Mononuclear cell (primary cell): ENCODE results near the gene LIPT1. TPM values are rescaled to one million over a fixed set of nuclear protein-coding genes. Genes with fewer than 3 reads are reported as not detected.
"Not testable (repeated sequence)": the region's sequence is repeated elsewhere in the genome, so short reads cannot be mapped to it uniquely, and the experiment has no call there.

Experiments used
- H3K27me3 ChIP-seq: 2 replicates; pipeline ENCODE4 v1.6.0; 2011; ENCODE audit warnings: low read length, control low read depth; ENCODE audit not compliant: insufficient read depth
- H3K4me1 ChIP-seq: 2 replicates; pipeline ENCODE4 v1.5.1; 2011; ENCODE audit warnings: mild to moderate bottlenecking, low read length, control low read depth; ENCODE audit not compliant: insufficient read depth
- H3K4me3 ChIP-seq: 2 replicates; pipeline ENCODE4 v1.5.1; 2011; ENCODE audit warnings: mild to moderate bottlenecking, low read length, moderate library complexity
- H3K9me3 ChIP-seq: 2 replicates; pipeline ENCODE4 v1.5.1; 2011; ENCODE audit warnings: low read depth, mild to moderate bottlenecking, control low read depth, low read length
- total RNA-seq: library from RNA; depleted of rRNA; stranded (reverse); fragments of >200 nt; gene quantifications from one replicate; pipeline ENCODE4 v1.2.3, GENCODE V29; 2012

LIPT1 gene
- 16.4 TPM for total RNA-seq

- H3K9me3 ChIP-seq: no peaks in the 10 kb centered on the region
- H3K4me3 ChIP-seq: peak within 1 kb of the TSS; percentile 90
- peaks cover 25% of the 10 kb centered on the region for H3K4me1 ChIP-seq
- no peaks in the 10 kb centered on the region for H3K27me3 ChIP-seq
Measured at GRCh38 chr2:99154643-99155536, at the start of gene LIPT1, which contains the start of gene TSGA10. TSS of gene LIPT1 (plus strand) at chr2:99154967. CDS start at chr2:99161958, 6,991 bp downstream. TSS of gene TSGA10 (minus strand) at chr2:99154942. CDS start at chr2:99109439, 45,503 bp downstream.

GRCh38 chr2:99106913-99107312 is 47.9 kb upstream of the LIPT1 start:
- H3K4me3 ChIP-seq: no peak overlapping the region

GRCh38 chr2:99111236-99111635 is 43.5 kb upstream of the LIPT1 start:
- H3K27me3 ChIP-seq: no peaks in the 10 kb centered on the region

More at GRCh38 chr2:99106913-99107312, 47.9 kb upstream of the LIPT1 start:
- Histone ChIP-seq H3K9me3 (no peaks in the 10 kb centered on the region), H3K27me3 (no peaks in the 10 kb centered on the region), H3K4me1 (peaks cover 12% of the 10 kb centered on the region)

DNA sequence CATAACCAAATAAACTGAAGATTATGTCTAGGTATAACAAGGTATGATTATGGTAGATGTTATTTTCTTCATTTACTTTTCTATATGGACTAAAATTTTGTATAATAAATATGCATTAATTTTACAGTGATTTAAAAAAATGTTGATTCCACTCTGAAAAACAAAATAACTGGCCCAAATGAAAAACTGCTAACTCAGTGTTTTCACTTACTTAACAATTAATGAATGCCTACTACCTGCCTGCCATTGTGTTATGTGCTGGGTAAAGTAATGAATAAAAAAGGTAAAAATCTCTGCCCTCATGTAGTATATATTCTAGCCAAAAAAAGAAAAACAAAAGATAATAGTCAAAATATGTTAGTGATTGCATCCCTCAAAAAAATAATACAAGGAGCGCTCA is 42.8 kb upstream of the LIPT1 start:
- H3K4me3 ChIP-seq: no peak overlapping the region
- no peaks in the 10 kb centered on the region for H3K27me3 ChIP-seq
- peaks cover 2% of the 10 kb centered on the region for H3K4me1 ChIP-seq
- H3K9me3 ChIP-seq: no peaks in the 10 kb centered on the region

More at GRCh38 chr2:99111236-99111635, 43.5 kb upstream of the LIPT1 start:
- H3K4me3 ChIP-seq: no peak overlapping the region
- no peaks in the 10 kb centered on the region for H3K9me3 ChIP-seq
- peaks cover 9% of the 10 kb centered on the region for H3K4me1 ChIP-seq

DNA sequence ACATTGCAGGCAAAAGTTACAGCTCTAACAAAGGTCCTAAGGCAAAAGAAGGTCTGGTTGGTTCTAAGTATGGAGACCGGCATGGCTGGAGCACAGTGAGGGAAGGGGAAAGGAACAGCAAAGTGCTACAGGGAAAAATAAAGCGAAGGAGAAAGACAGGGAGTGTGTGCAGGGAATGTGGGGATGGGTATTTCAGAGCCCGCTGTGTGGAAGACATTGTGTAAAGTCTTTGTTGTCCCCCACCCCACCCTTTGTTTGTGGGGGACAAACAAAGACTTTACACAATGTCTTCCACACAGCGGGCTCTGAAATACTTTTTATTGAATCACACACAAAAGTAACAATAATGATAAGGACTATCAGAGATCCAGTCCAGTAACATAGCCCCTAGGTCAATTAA is 42.1 kb upstream of the LIPT1 start:
- H3K4me3 ChIP-seq: no peak overlapping the region
- no peaks in the 10 kb centered on the region for H3K27me3 ChIP-seq
- no peaks in the 10 kb centered on the region for H3K4me1 ChIP-seq
- H3K9me3 ChIP-seq: no peaks in the 10 kb centered on the region

- Histone ChIP-seq H3K27me3 (no peaks in the 10 kb centered on the region), H3K4me3 (no peak overlapping the region), H3K9me3 (no peaks in the 10 kb centered on the region), H3K4me1 (no peaks in the 10 kb centered on the region)
Measured at GRCh38 chr2:99127981-99128380, 26.8 kb upstream of the LIPT1 start.

DNA sequence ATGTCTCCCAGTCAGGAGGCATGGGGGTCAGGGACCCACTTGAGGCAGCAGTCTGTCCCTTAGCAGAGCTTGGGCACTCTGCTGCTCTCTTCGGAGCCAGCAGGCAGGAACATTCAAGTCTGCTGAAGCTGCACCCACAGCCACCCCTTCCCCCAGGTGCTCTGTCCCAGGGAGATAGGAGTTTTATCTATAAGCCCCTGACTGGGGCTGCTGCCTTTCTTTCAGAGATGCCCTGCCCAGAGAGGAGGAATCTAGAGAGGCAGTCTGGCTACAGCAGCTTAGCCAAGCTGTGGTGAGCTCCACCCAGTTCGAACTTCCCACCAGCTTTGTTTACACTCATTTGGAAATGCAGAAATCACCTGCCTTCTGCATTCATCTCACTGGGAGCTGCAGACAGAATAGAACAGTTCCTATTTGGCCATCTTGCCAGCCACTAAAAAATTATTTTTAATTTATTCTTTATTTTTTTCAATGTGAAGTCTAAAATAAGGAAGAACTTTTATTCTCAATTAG is 19.7 kb upstream of the LIPT1 start:
- H3K4me3 ChIP-seq, H3K9me3 ChIP-seq, H3K4me1 ChIP-seq, H3K27me3 ChIP-seq: not testable (repeated sequence)

DNA sequence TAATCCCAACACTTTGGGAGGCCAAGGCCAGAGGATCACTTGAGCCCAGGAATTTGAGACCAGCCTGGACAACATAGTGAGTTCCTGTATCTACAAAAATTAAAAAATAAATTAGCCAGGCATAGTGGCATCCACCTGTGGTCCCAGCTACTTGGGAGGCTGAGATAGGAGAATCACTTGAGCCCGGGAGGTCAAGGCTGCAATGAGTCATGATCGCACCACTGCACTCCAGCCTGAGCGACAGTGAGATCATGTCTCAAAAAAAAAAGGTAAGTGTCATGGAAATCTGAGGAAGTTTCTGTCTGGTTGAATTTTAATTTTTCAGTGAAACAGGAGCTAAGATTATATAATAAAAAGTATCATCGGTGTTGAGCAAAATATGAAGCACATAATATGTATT is 15.8 kb upstream of the LIPT1 start:
- Histone ChIP-seq H3K4me1 (peaks cover 16% of the 10 kb centered on the region), H3K4me3 (no peak overlapping the region), H3K27me3 (peaks cover 3% of the 10 kb centered on the region), H3K9me3 (no peaks in the 10 kb centered on the region)

- H3K4me3 ChIP-seq: peak overlapping the region; percentile 89
- H3K9me3 ChIP-seq: no peaks in the 10 kb centered on the region
- H3K27me3 ChIP-seq: peaks cover 3% of the 10 kb centered on the region
- peaks cover 16% of the 10 kb centered on the region for H3K4me1 ChIP-seq
Measured at GRCh38 chr2:99140056-99140859, 14.5 kb upstream of the LIPT1 start.

- H3K9me3 ChIP-seq: no peaks in the 10 kb centered on the region
- peaks cover 3% of the 10 kb centered on the region for H3K27me3 ChIP-seq
- peak overlapping the region; percentile 89 for H3K4me3 ChIP-seq
- H3K4me1 ChIP-seq: peaks cover 16% of the 10 kb centered on the region
Measured at GRCh38 chr2:99140860-99141109, 14.0 kb upstream of the LIPT1 start.

GRCh38 chr2:99141110-99142108 is 13.4 kb upstream of the LIPT1 start, which contains the start of gene C2orf15:
TSS of gene C2orf15 (plus strand) at chr2:99141707. CDS start at chr2:99150559, 8,852 bp downstream.
- peaks cover 16% of the 10 kb centered on the region for H3K4me1 ChIP-seq
- H3K4me3 ChIP-seq: peak within 1 kb of the TSS; percentile 89
- no peaks in the 10 kb centered on the region for H3K9me3 ChIP-seq
- peaks cover 3% of the 10 kb centered on the region for H3K27me3 ChIP-seq

DNA sequence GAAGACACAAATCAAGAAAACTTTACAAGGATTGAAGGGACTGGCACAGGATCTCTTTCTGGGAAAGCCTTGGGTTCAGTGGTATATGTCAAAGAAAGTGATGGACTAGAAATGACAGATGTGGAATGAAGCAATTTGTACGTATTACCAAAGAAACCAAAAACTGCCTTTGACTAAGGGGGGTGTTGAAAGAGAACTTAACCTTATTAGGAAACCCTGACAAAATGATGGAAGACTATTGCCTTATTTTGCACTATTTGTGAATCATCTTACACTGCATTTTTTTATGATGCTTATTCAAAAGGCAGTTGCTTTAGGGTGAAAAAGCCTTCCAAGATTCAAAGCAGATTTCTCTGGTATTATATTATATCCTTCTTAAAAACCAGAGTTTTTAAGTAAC is 4.1 kb upstream of the LIPT1 start:
- no peaks in the 10 kb centered on the region for H3K9me3 ChIP-seq
- no peak overlapping the region for H3K4me3 ChIP-seq
- H3K4me1 ChIP-seq: peaks cover 18% of the 10 kb centered on the region
- no peaks in the 10 kb centered on the region for H3K27me3 ChIP-seq

- no peaks in the 10 kb centered on the region for H3K27me3 ChIP-seq
- H3K9me3 ChIP-seq: no peaks in the 10 kb centered on the region
- no peak overlapping the region for H3K4me3 ChIP-seq
- peaks cover 25% of the 10 kb centered on the region for H3K4me1 ChIP-seq
Measured at GRCh38 chr2:99152199-99152895, 2.4 kb upstream of the LIPT1 start.
